K562 (cell line): ENCODE results near the gene TMEM61. TPM values are rescaled to one million over a fixed set of nuclear protein-coding genes. Genes with fewer than 3 reads are reported as not detected.

Source experiments
- ATAC-seq: fragments of 200-7000 bp; cut with Tn5 transposase; 3 replicates; pipeline ENCODE4 v1.9.1; 2020; ENCODE audit warnings: moderate library complexity
- BruUV-seq: library from RNA; stranded (reverse); fragments of 400-500 nt; replicated peaks from 2 replicates; lab custom pipeline; 2021; lab: Mats Ljungman, UMichigan
- CTCF ChIA-PET: fragments of 300-600 bp; formaldehyde crosslinking; extraction: SDS; loops from one replicate; lab custom pipeline; 2021; ENCODE audit warnings: low intra/inter-chr PET ratio; lab: Yijun Ruan, JAX
- POLR2A ChIA-PET: fragments of 300-600, 350-650 bp; sonication (Branson Sonifier 250); formaldehyde crosslinking; extraction: SDS; loops from one replicate; lab custom pipeline; 2021; ENCODE audit warnings: antibody characterized with exemption, inconsistent platforms; lab: Yijun Ruan, JAX
- DNase-seq, 4 experiments: peaks; one replicate each; pipeline versions ENCODE4 v3.0.0 to v3.0.0-alpha.2; 2011 to 2018; ENCODE audit warnings: low spot score in 3 of 4, mixed read lengths in 3 of 4; ENCODE audit errors: extremely low read depth in 1 of 4
- FAIRE-seq: peaks from 2 replicates; lab custom pipeline; 2011; peaks lifted over from hg19 to GRCh38; lab: Jason Lieb, UNC
- H2AFZ ChIP-seq: 2 replicates; pipeline ENCODE4 v1.6.0; 2011; ENCODE audit warnings: low read depth, low read length, control low read depth, inconsistent platforms
- H3K27ac ChIP-seq: fragments of 200-600 bp; 3 replicates; pipeline ENCODE4 v1.8.0; 2011; ENCODE audit warnings: low read depth, mild to moderate bottlenecking, control low read depth, inconsistent platforms, low read length, moderate library complexity, mixed read lengths; ENCODE audit errors: extremely low read depth
- H3K27me3 ChIP-seq, 2 experiments: fragments of 300-600 bp in 1 of 2; 2 replicates in 1 of 2; 3 replicates in 1 of 2; pipeline versions ENCODE4 v1.6.0 to v1.8.0; 2011; ENCODE audit warnings: inconsistent platforms in 2 of 2, low read length in 2 of 2, mild to moderate bottlenecking in 1 of 2, mixed read lengths in 1 of 2, moderate library complexity in 1 of 2; ENCODE audit not compliant: control insufficient read depth in 2 of 2, insufficient read depth in 2 of 2
- H3K36me3 ChIP-seq: fragments of 300-600 bp; 3 replicates; pipeline ENCODE4 v1.8.0; 2011; ENCODE audit warnings: mild to moderate bottlenecking, low read length, inconsistent platforms; ENCODE audit not compliant: control insufficient read depth, insufficient read depth
- H3K4me1 ChIP-seq, 2 experiments: fragments of 200-600 bp in 1 of 2; replicated peaks in 1 of 2; 2 replicates in 1 of 2; 3 replicates in 1 of 2; pipeline versions ENCODE4 v1.5.1 to v1.8.0; 2011; ENCODE audit warnings: inconsistent platforms in 2 of 2, low read length in 2 of 2, mild to moderate bottlenecking in 1 of 2, mixed read lengths in 1 of 2, moderate library complexity in 1 of 2; ENCODE audit not compliant: control insufficient read depth in 2 of 2, insufficient read depth in 2 of 2
- H3K4me2 ChIP-seq: 2 replicates; pipeline ENCODE4 v1.6.1; 2011; ENCODE audit warnings: low read length, control low read depth, inconsistent platforms, mixed read lengths; ENCODE audit not compliant: insufficient read depth
- H3K4me3 ChIP-seq: fragments of 200-600 bp; sonication (generic), shearing (Covaris generic); 2 replicates; pipeline ENCODE4 v1.5.1; 2016; ENCODE audit warnings: control low read depth, inconsistent platforms
- H3K79me2 ChIP-seq: fragments of 200-600 bp; 3 replicates; pipeline ENCODE4 v1.8.0; 2011; ENCODE audit warnings: low read length, inconsistent platforms; ENCODE audit not compliant: control insufficient read depth, insufficient read depth
- H3K9ac ChIP-seq, 2 experiments: 2 replicates each; pipeline versions ENCODE4 v1.6.0 to v1.6.1; 2011; ENCODE audit warnings: low read depth in 2 of 2, low read length in 2 of 2, control low read depth in 1 of 2, inconsistent platforms in 1 of 2, mild to moderate bottlenecking in 1 of 2, mixed read lengths in 1 of 2; ENCODE audit not compliant: insufficient read depth in 1 of 2
- H3K9me1 ChIP-seq: one replicate; pipeline ENCODE4 v1.6.0; 2011; ENCODE audit warnings: inconsistent platforms, mild to moderate bottlenecking, low read length, moderate library complexity; ENCODE audit not compliant: control insufficient read depth, insufficient read depth
- H3K9me3 ChIP-seq: replicated peaks from 2 replicates; pipeline ENCODE4 v1.5.1; 2011; ENCODE audit warnings: low read depth, low read length, inconsistent platforms; ENCODE audit not compliant: control insufficient read depth, insufficient read depth
- H4K20me1 ChIP-seq: replicated peaks from 2 replicates; pipeline ENCODE4 v1.6.1; 2011; ENCODE audit warnings: low read length, inconsistent platforms, mixed read lengths; ENCODE audit not compliant: control insufficient read depth, insufficient read depth
- CBX5 ChIP-seq: IDR thresholded peaks from 2 replicates; pipeline ENCODE4 v1.6.1; 2014; ENCODE audit warnings: low read depth, borderline replicate concordance
- MCM3 ChIP-seq: fragments of 450-650 bp; IDR thresholded peaks from 2 replicates; pipeline ENCODE4 v1.6.1; 2016
- NBN ChIP-seq: fragments of 450-650 bp; IDR thresholded peaks from 2 replicates; pipeline ENCODE4 v1.6.1; 2016; ENCODE audit warnings: low read depth, mild to moderate bottlenecking
- NFIC ChIP-seq: fragments of 450-650 bp; IDR thresholded peaks from 2 replicates; pipeline ENCODE4 v1.6.1; 2017; ENCODE audit warnings: mild to moderate bottlenecking, inconsistent platforms
- POLR2B ChIP-seq: fragments of 450-650 bp; IDR thresholded peaks from 2 replicates; pipeline ENCODE4 v1.6.1; 2018; ENCODE audit warnings: low read depth; ENCODE audit not compliant: partially characterized antibody
- SIRT6 ChIP-seq: IDR thresholded peaks from one replicate; pipeline ENCODE4 v1.6.1; 2012; ENCODE audit warnings: low read depth, mild to moderate bottlenecking, control low read depth, inconsistent platforms, low read length, moderate library complexity
- ZNF408 ChIP-seq: fragments of 250-450 bp; sonication (Bioruptor Pico); IDR thresholded peaks from 2 replicates; pipeline ENCODE4 v1.4.0; 2020; ENCODE audit warnings: low read depth, mild to moderate bottlenecking, moderate library complexity
- WGBS: fragments of 100-300 bp; shearing (Covaris generic); methylation state at CpG from one replicate; pipeline ENCODE4 v1.1.6; 2016; ENCODE audit warnings: low coverage, mixed read lengths; ENCODE audit not compliant: insufficient coverage; ENCODE audit errors: missing lambda C conversion rate; 5-methylcytosine and 5-hydroxymethylcytosine counted together
- in situ Hi-C: fragments of 300-500 bp; cut with MboI; formaldehyde crosslinking; loops from 4 replicates; pipeline ENCODE4 v1.15.0; 2018; ENCODE audit warnings: inconsistent platforms, mixed read lengths
- intact Hi-C: fragments of 100-400 bp; cut with micrococcal nuclease; formaldehyde crosslinking; loops from 2 replicates; pipeline ENCODE4 v1.14.2; 2022
- polyA plus RNA-seq, 8 experiments: library from polyadenylated mRNA; depleted of rRNA in 4 of 8; stranded (reverse) in 5 of 8; unstranded in 3 of 8; fragments of >200 nt; fragmentation: Nextera tagmentation in 2 of 8; fragmentation: Illumina TruSeq in 1 of 8; extraction: Ambion mirVana in 2 of 8; extraction: Trizol in 1 of 8; gene quantifications; 2 replicates each; pipeline versions ENCODE4 v1.2.1 to v1.2.3, GENCODE V29; 2011 to 2014; ENCODE audit warnings: inconsistent platforms in 1 of 8, missing spikeins in 1 of 8
- total RNA-seq, 7 experiments: library from RNA; depleted of rRNA in 6 of 7; stranded (reverse); fragments of >200 nt in 6 of 7; fragmentation: Illumina TruSeq in 2 of 7; extraction: Trizol in 2 of 7; gene quantifications; 2 replicates each; pipeline versions ENCODE4 v1.2.1 to v1.2.3, GENCODE V29; 2011 to 2021; ENCODE audit warnings: low replicate concordance in 1 of 7

TMEM61 gene
- total and polyA plus RNA-seq, 9 of the 15 experiments (the other 6 are each of a cell fraction or from before 2014, with no cell fraction given): not detected

DNA sequence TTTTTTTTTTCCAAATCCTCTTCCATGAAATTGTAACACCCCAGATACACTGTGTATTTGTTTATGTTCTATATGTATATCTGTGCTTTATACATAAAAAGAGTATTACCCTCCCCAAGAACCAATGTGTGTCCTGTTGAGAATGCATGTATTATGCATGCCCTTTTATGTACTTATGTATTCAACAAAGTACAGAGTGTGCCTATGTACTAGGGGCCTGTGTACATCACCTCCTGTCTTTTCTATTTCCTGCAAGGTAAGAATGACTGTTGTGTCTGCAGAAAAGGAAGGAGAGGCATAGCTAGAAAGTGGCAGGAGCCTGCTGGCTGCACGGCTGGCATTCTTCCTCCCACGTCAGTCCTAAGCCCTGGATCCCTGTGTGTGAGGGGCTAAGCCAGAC lies 7.0 kb downstream of the TMEM61 start:
- TF ChIP-seq SIRT6 (no peak), NBN (no peak), POLR2B (no peak), MCM3 (no peak), ZNF408 (no peak)
- Histone ChIP-seq H3K9ac (no peak overlapping the region), H3K27ac (no peak overlapping the region), H4K20me1 (peaks cover 5% of the 10 kb centered on the region; the same call in 1 of the 2 replicates), H3K27me3 (peaks cover 17 to 71% of the 10 kb centered on the region in 2 experiments; a peak in 4 of 5 replicates), H2AFZ (no peak overlapping the region), H3K4me3 (no peak overlapping the region), H3K36me3 (no peaks in the 10 kb centered on the region), H3K79me2 (no peaks in the 10 kb centered on the region), H3K9me3 (no peaks in the 10 kb centered on the region), H3K4me1 (peaks cover 0 to 12% of the 10 kb centered on the region in 2 experiments; a peak in 2 of 5 replicates), H3K4me2 (no peak overlapping the region), H3K9me1 (no peaks in the 10 kb centered on the region)
- 0% methylated on average over 2 of the region's 2 CpGs for WGBS
- DNase-seq: no peak
- no peak for ATAC-seq
- FAIRE-seq: no peak
- in situ Hi-C loops (no loop called here), intact Hi-C loops (no loop called here)
- POLR2A ChIA-PET: interaction anchor here (0.6 kb wide), 1 partner anchor 499 kb away, joined by 3 read pairs; no protein-coding TSS in a partner anchor
- CTCF ChIA-PET: no interaction called here
- no TSS peak for BruUV-seq

DNA sequence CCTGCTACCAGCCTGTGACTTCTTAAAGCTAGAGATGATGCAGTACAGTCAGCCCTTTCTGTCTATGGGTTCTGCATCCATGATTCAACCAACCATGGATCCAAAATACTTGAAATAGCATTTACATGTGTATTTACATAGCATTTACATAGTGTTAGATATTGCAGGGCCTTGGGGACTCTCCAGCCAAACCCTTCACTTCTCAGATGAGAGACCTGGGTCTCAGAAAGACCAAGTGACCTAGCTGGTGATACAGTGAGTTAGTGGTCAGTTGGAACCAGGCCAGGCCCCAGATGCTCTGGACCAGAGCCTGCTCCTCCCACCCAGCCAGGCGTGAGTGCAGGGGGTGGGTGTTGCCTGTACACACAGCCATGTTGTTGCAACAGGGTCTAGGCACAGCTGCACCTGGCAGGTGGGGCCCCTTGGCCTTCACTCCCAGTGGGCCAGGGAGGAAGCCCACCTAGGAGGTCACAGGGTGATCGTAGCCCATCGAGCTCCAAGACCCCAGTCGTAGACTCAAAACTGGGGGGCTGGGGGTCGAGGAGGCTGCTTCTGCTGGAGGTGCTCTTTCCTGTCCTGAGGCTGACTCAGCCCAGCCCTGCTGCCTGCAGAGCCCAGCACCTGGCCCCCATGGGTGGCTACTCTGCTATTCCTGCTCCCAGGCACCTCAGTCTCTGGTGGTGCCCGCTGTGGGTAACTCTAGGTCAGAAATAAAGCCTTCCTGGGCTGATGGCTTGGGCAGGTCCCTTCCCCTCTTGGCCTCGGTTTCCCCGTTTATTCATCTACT lies 7.7 kb downstream of the TMEM61 start:
- intact Hi-C loops: no loop called here
- Histone ChIP-seq H3K4me2 (no peak overlapping the region), H3K9me3 (no peaks in the 10 kb centered on the region; the same call in 1 of the 2 replicates), H2AFZ (no peak overlapping the region), H3K27me3 (peaks cover 20 to 73% of the 10 kb centered on the region in 2 experiments; a peak in 4 of 5 replicates), H3K27ac (no peak overlapping the region), H4K20me1 (peaks cover 5% of the 10 kb centered on the region; the same call in 1 of the 2 replicates), H3K9me1 (no peaks in the 10 kb centered on the region), H3K79me2 (no peaks in the 10 kb centered on the region), H3K36me3 (no peaks in the 10 kb centered on the region), H3K4me3 (no peak overlapping the region), H3K9ac (no peak overlapping the region), H3K4me1 (peaks cover 0 to 12% of the 10 kb centered on the region in 2 experiments; a peak in 2 of 5 replicates)
- in situ Hi-C loops: no loop called here
- FAIRE-seq (no peak), DNase-seq (no peak), ATAC-seq (peak; percentile 12; the same call in 1 of the 3 replicates)
- 2% methylated on average over 8 of the region's 8 CpGs for WGBS
- no TSS peak for BruUV-seq
- TF ChIP-seq CBX5 (no peak), NFIC (peak; percentile 23; the same call in 1 of the 2 replicates)
- ChIA-PET POLR2A (interaction anchor here (0.6 kb wide), 1 partner anchor 500 kb away, joined by 3 read pairs; no protein-coding TSS in a partner anchor), CTCF (no interaction called here)
